ENCODE data around the gene GCNT1.

DNA sequence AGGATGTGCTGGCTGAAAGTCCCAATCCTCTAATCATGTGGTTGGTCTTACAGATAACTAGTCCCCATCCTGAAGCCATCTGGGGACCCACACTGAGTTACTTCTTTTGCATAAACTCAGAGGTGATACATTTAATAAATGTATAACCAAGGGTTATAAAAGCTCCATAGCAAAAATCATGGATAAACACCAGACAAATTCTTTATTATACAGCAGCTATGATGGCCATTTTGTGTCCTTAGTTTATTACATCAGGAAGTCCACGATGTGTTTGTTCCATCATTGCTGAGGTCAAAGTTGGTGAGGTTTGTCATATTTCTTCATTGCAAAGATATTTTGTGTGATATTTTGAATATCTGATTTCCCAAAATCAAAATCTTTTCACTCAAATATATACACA is 80.2 kb downstream of the GCNT1 start:
- TF ChIP-seq CTCF (IDR thresholded peaks at IDR 0.05) (no peak), POLR2AphosphoS5 (IDR thresholded peaks at IDR 0.05; ENCODE audit: low read depth, low read length) (no peak)
- TF ChIP-seq, protein P1, sequence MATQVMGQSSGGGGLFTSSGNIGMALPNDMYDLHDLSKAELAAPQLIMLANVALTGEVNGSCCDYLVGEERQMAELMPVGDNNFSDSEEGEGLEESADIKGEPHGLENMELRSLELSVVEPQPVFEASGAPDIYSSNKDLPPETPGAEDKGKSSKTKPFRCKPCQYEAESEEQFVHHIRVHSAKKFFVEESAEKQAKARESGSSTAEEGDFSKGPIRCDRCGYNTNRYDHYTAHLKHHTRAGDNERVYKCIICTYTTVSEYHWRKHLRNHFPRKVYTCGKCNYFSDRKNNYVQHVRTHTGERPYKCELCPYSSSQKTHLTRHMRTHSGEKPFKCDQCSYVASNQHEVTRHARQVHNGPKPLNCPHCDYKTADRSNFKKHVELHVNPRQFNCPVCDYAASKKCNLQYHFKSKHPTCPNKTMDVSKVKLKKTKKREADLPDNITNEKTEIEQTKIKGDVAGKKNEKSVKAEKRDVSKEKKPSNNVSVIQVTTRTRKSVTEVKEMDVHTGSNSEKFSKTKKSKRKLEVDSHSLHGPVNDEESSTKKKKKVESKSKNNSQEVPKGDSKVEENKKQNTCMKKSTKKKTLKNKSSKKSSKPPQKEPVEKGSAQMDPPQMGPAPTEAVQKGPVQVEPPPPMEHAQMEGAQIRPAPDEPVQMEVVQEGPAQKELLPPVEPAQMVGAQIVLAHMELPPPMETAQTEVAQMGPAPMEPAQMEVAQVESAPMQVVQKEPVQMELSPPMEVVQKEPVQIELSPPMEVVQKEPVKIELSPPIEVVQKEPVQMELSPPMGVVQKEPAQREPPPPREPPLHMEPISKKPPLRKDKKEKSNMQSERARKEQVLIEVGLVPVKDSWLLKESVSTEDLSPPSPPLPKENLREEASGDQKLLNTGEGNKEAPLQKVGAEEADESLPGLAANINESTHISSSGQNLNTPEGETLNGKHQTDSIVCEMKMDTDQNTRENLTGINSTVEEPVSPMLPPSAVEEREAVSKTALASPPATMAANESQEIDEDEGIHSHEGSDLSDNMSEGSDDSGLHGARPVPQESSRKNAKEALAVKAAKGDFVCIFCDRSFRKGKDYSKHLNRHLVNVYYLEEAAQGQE (IDR thresholded peaks at IDR 0.05; ENCODE audit: insufficient read depth in 1 of 2, low read depth in 2 of 2, low read length in 1 of 2): no peak

All from Panc1 (cell line).